H9 (cell line): ENCODE measurements around the gene DPP7. TPM values are rescaled to one million over a fixed set of nuclear protein-coding genes. Genes with fewer than 3 reads are reported as not detected.
A peak's percentile ranks its signal among the peaks of the same experiment; 100 is the strongest.
"Not testable (repeated sequence)": the region's sequence is repeated elsewhere in the genome, so short reads cannot be mapped to it uniquely, and the experiment has no call there.

Source experiments
- DNase-seq: peaks from one replicate; pipeline ENCODE4 v3.0.0-alpha.2; 2017
- H2AFZ ChIP-seq: one replicate; pipeline ENCODE4 v1.6.1; 2013; ENCODE audit warnings: mild to moderate bottlenecking, low read length, control low read depth, moderate library complexity
- H2AK5ac ChIP-seq: 2 replicates; pipeline ENCODE4 v1.6.1; 2013; ENCODE audit warnings: low read length, control low read depth, mixed read lengths; ENCODE audit not compliant: insufficient read length
- H2BK120ac ChIP-seq: one replicate; pipeline ENCODE4 v1.6.1; 2013; ENCODE audit warnings: low read depth, mild to moderate bottlenecking, low read length, control low read depth, inconsistent platforms; ENCODE audit not compliant: poor library complexity, severe bottlenecking
- H2BK12ac ChIP-seq: 2 replicates; pipeline ENCODE4 v1.6.1; 2013; ENCODE audit warnings: low read length, control low read depth, mixed read lengths, low read depth; ENCODE audit not compliant: insufficient read length
- H2BK15ac ChIP-seq: 2 replicates; pipeline ENCODE4 v1.6.1; 2013; ENCODE audit warnings: low read depth, low read length, control low read depth
- H2BK20ac ChIP-seq: one replicate; pipeline ENCODE4 v1.6.1; 2013; ENCODE audit warnings: low read depth, mild to moderate bottlenecking, low read length, control low read depth, inconsistent platforms; ENCODE audit not compliant: poor library complexity, severe bottlenecking
- H2BK5ac ChIP-seq: 2 replicates; pipeline ENCODE4 v1.6.1; 2013; ENCODE audit warnings: low read length, control low read depth, mixed read lengths; ENCODE audit not compliant: insufficient read length
- H3K14ac ChIP-seq: 2 replicates; pipeline ENCODE4 v1.6.1; 2013; ENCODE audit warnings: low read length, control low read depth; ENCODE audit not compliant: insufficient read depth
- H3K18ac ChIP-seq: 2 replicates; pipeline ENCODE4 v1.6.1; 2013; ENCODE audit warnings: low read depth, mild to moderate bottlenecking, mixed read lengths, low read length, control low read depth; ENCODE audit not compliant: insufficient read length
- H3K23ac ChIP-seq: 2 replicates; pipeline ENCODE4 v1.6.1; 2013; ENCODE audit warnings: low read length, control low read depth, mixed read lengths, low read depth; ENCODE audit not compliant: insufficient read length
- H3K23me2 ChIP-seq: 2 replicates; pipeline ENCODE4 v1.6.1; 2013; ENCODE audit warnings: low read depth, mild to moderate bottlenecking, mixed read lengths, low read length, control low read depth; ENCODE audit not compliant: insufficient read length, poor library complexity, severe bottlenecking
- H3K27ac ChIP-seq: 2 replicates; pipeline ENCODE4 v1.5.1; 2013; ENCODE audit warnings: low read length, control low read depth, mixed read lengths, low read depth; ENCODE audit not compliant: insufficient read length
- H3K27me3 ChIP-seq: 2 replicates; pipeline ENCODE4 v1.6.1; 2013; ENCODE audit warnings: low read length, control low read depth, inconsistent platforms; ENCODE audit not compliant: insufficient read depth
- H3K4ac ChIP-seq: 2 replicates; pipeline ENCODE4 v1.6.1; 2013; ENCODE audit warnings: low read depth, mild to moderate bottlenecking, control low read depth, inconsistent platforms, low read length, moderate library complexity
- H3K4me1 ChIP-seq: 2 replicates; pipeline ENCODE4 v1.6.1; 2013; ENCODE audit warnings: low read length, control low read depth, inconsistent platforms; ENCODE audit not compliant: insufficient read depth
- H3K4me2 ChIP-seq: 2 replicates; pipeline ENCODE4 v1.6.1; 2013; ENCODE audit warnings: low read length, control low read depth, mixed read lengths; ENCODE audit not compliant: insufficient read length, insufficient read depth
- H3K56ac ChIP-seq: 2 replicates; pipeline ENCODE4 v1.6.1; 2013; ENCODE audit warnings: low read depth, mild to moderate bottlenecking, mixed read lengths, low read length, control low read depth; ENCODE audit not compliant: insufficient read length
- H3K79me1 ChIP-seq: 2 replicates; pipeline ENCODE4 v1.6.1; 2013; ENCODE audit warnings: low read depth, mild to moderate bottlenecking, moderate library complexity, low read length, control low read depth, inconsistent platforms; ENCODE audit not compliant: insufficient read depth, poor library complexity, severe bottlenecking
- H3K79me2 ChIP-seq: 2 replicates; pipeline ENCODE4 v1.6.1; 2013; ENCODE audit warnings: low read length, control low read depth, inconsistent platforms; ENCODE audit not compliant: insufficient read depth
- H3K9ac ChIP-seq: 2 replicates; pipeline ENCODE4 v1.6.1; 2013; ENCODE audit warnings: low read length, control low read depth, mixed read lengths; ENCODE audit not compliant: insufficient read length; ENCODE audit errors: extremely low read depth
- H3K9me3 ChIP-seq: one replicate; pipeline ENCODE4 v1.6.1; 2013; ENCODE audit warnings: low read depth, low read length, inconsistent platforms; ENCODE audit not compliant: control insufficient read depth
- H3T11ph ChIP-seq: one replicate; pipeline ENCODE4 v1.6.1; 2013; ENCODE audit warnings: mild to moderate bottlenecking, low read length, control low read depth, inconsistent platforms
- H4K20me1 ChIP-seq: one replicate; pipeline ENCODE4 v1.6.1; 2013; ENCODE audit not compliant: control insufficient read depth, insufficient read length, insufficient read depth
- H4K5ac ChIP-seq: 2 replicates; pipeline ENCODE4 v1.6.1; 2013; ENCODE audit warnings: low read depth, mild to moderate bottlenecking, mixed read lengths, low read length, control low read depth; ENCODE audit not compliant: insufficient read length
- H4K8ac ChIP-seq: replicated peaks from 2 replicates; pipeline ENCODE4 v1.6.1; 2013; ENCODE audit warnings: low read length, control low read depth, mixed read lengths, low read depth; ENCODE audit not compliant: insufficient read length
- H4K91ac ChIP-seq: 2 replicates; pipeline ENCODE4 v1.6.1; 2013; ENCODE audit warnings: low read depth, mild to moderate bottlenecking, moderate library complexity, mixed read lengths, low read length, control low read depth; ENCODE audit not compliant: insufficient read length
- H3K27ac Mint-ChIP-seq, 3 experiments: 2 replicates in 2 of 3; 3 replicates in 1 of 3; pipeline ENCODE4 v1.8.0; 2020 to 2021; ENCODE audit warnings: mixed read lengths in 3 of 3, mild to moderate bottlenecking in 1 of 3, moderate library complexity in 1 of 3
- H3K27me3 Mint-ChIP-seq: 2 replicates; pipeline ENCODE4 v1.8.0; 2021; ENCODE audit warnings: low read depth, mild to moderate bottlenecking, moderate library complexity, mixed read lengths
- H3K36me3 Mint-ChIP-seq, 3 experiments: 2 replicates in 2 of 3; 3 replicates in 1 of 3; pipeline ENCODE4 v1.8.0; 2020 to 2021; ENCODE audit warnings: low read depth in 3 of 3, mixed read lengths in 3 of 3; ENCODE audit not compliant: insufficient read depth in 1 of 3
- H3K4me1 Mint-ChIP-seq, 2 experiments: 2 replicates each; pipeline ENCODE4 v1.8.0; 2020; ENCODE audit warnings: mixed read lengths in 2 of 2
- H3K4me3 Mint-ChIP-seq, 2 experiments: 2 replicates in 1 of 2; 3 replicates in 1 of 2; pipeline ENCODE4 v1.8.0; 2020 to 2021; ENCODE audit warnings: mild to moderate bottlenecking in 2 of 2, mixed read lengths in 2 of 2, moderate library complexity in 1 of 2
- H3K9me3 Mint-ChIP-seq, 2 experiments: 2 replicates in 1 of 2; 3 replicates in 1 of 2; pipeline ENCODE4 v1.8.0; 2020; ENCODE audit warnings: mild to moderate bottlenecking in 2 of 2, mixed read lengths in 2 of 2, moderate library complexity in 1 of 2
- CTCF ChIP-seq: fragments of 200-600 bp; sonication (generic); conservative IDR thresholded peaks from 3 replicates; pipeline ENCODE4 v1.8.0; 2021; ENCODE audit warnings: antibody characterized with exemption, mild to moderate bottlenecking
- WGBS: extraction: QIAGEN DNeasy Blood & Tissue Kit; methylation state at CpG from one replicate; pipeline ENCODE4 v1.1.7; 2013; ENCODE audit warnings: missing lambda C conversion rate, low lambda C conversion rate, mixed read lengths; ENCODE audit not compliant: insufficient read length; ENCODE audit errors: extremely low coverage; 5-methylcytosine and 5-hydroxymethylcytosine counted together
- total RNA-seq: library from RNA; stranded (reverse); gene quantifications from 2 replicates; pipeline ENCODE4 v1.2.1, GENCODE V29; 2021

The DPP7 gene
- total RNA-seq, 1 experiment from 2014 or later, result 29.4 TPM

GRCh38 chr9:137126786-137127185 lies 12.3 kb upstream of the DPP7 start:
- Histone ChIP-seq H3K18ac (no peak overlapping the region), H3K14ac (no peak overlapping the region), H3K9ac (no peak overlapping the region), H3K79me1 (no peaks in the 10 kb centered on the region), H4K91ac (no peak overlapping the region), H2AFZ (no peak overlapping the region), H3K27ac (no peak overlapping the region), H3K56ac (no peak overlapping the region), H3K4me2 (no peak overlapping the region), H2BK5ac (no peak overlapping the region), H3K9me3 (no peaks in the 10 kb centered on the region), H3K4me1 (no peaks in the 10 kb centered on the region), H3K27me3 (no peaks in the 10 kb centered on the region), H3K23me2 (peaks cover 4% of the 10 kb centered on the region), H3K23ac (no peak overlapping the region), H4K20me1 (no peaks in the 10 kb centered on the region), H4K8ac (no peak overlapping the region), H2AK5ac (no peak overlapping the region), H2BK120ac (no peak overlapping the region), H2BK12ac (no peak overlapping the region), H3K79me2 (no peaks in the 10 kb centered on the region), H2BK20ac (no peak overlapping the region), H2BK15ac (no peak overlapping the region), H4K5ac (no peak overlapping the region), H3T11ph (no peak overlapping the region), H3K4ac (no peak overlapping the region)
- Mint-ChIP-seq H3K9me3 (no peaks in the 10 kb centered on the region), H3K4me3 (peak overlapping the region in 1 of 2 experiments; percentile 59; a peak in 2 of 5 replicates), H3K36me3 (no peaks in the 10 kb centered on the region; a peak in 1 of 7 replicates), H3K27ac (no peak overlapping the region), H3K27me3 (peaks cover 23% of the 10 kb centered on the region), H3K4me1 (peaks cover 16 to 21% of the 10 kb centered on the region in 2 experiments)
- WGBS, result no CpG with 5 or more reads among the region's 3 CpGs
- DNase-seq, result no peak
- no peak for TF ChIP-seq CTCF

DNA sequence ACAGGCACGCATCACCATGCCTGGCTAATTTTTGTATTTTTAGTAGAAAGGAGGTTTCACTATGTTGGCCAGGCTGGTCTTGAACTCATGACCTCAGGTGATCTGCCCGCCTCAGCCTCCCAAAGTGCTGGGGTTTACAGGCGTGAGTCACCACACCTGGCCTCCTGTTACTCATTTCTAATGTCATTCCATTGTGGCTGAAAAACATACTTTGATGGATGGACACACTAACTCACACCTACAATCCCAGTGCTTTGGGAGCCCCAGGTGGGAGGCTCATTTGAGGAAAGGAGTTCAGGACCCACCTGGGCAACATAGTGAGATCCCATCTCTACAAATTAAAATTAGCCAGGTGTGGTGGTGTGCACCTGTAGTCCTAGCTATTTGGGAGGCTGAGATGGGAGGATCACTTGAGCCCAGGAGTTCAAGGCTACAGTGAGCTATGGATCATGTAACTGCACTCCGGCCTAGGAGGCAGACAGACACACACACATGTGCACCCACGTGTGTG lies 9.5 kb upstream of the DPP7 start:
- no CpG with 5 or more reads among the region's 5 CpGs for WGBS
- not testable (repeated sequence) for H3K27me3 ChIP-seq, H3K79me2 ChIP-seq, H2BK20ac ChIP-seq, DNase-seq, H3K56ac ChIP-seq, H3K27ac ChIP-seq, H2AFZ ChIP-seq, H3K9ac ChIP-seq, H4K20me1 ChIP-seq, H4K91ac ChIP-seq, H3K23me2 ChIP-seq, H3K14ac ChIP-seq, H2AK5ac ChIP-seq, H3K4me1 ChIP-seq, H4K5ac ChIP-seq, H3T11ph ChIP-seq, H3K79me1 ChIP-seq, H2BK12ac ChIP-seq, H3K4me2 ChIP-seq, H3K18ac ChIP-seq, H3K36me3 Mint-ChIP-seq, H4K8ac ChIP-seq, H3K4ac ChIP-seq, H2BK15ac ChIP-seq, H3K9me3 ChIP-seq, H2BK120ac ChIP-seq, H3K4me3 Mint-ChIP-seq, H3K9me3 Mint-ChIP-seq, H3K23ac ChIP-seq, H3K27ac Mint-ChIP-seq, H2BK5ac ChIP-seq
- H3K27me3 Mint-ChIP-seq, result peaks cover 14% of the 10 kb centered on the region
- H3K4me1 Mint-ChIP-seq, result peaks cover 16 to 23% of the 10 kb centered on the region in 2 experiments
